D341Med (cell line): ENCODE results near the gene HPS5.
"Not testable (repeated sequence)": the region's sequence is repeated elsewhere in the genome, so short reads cannot be mapped to it uniquely, and the experiment has no call there.

Experiments
- DNase-seq: peaks from one replicate; pipeline ENCODE4 v3.0.0; 2012; ENCODE audit warnings: low spot score

HPS5 gene

GRCh38 chr11:18321969-18322711 lies at the start of gene HPS5, which contains the start of gene GTF2H1:
TSS of gene HPS5 (minus strand) at chr11:18322140. CDS start at chr11:18317858, 4,282 bp downstream.
TSS of gene GTF2H1 (plus strand) at chr11:18322567. CDS start at chr11:18333075, 10,508 bp downstream.
- DNase-seq, result peak; percentile 96

GRCh38 chr11:18371279-18371678 lies 49.3 kb upstream of the HPS5 start:
- DNase-seq, result no peak

GRCh38 chr11:18369398-18369797 lies 47.5 kb upstream of the HPS5 start:
- DNase-seq, result no peak

- no peak for DNase-seq
Observed at GRCh38 chr11:18368221-18368620, 46.3 kb upstream of the HPS5 start.

- DNase-seq, result no peak
Observed at GRCh38 chr11:18367431-18367830, 45.5 kb upstream of the HPS5 start.

GRCh38 chr11:18366286-18366685 lies 44.3 kb upstream of the HPS5 start:
- no peak for DNase-seq

- DNase-seq, result no peak
Observed at GRCh38 chr11:18365741-18366140, 43.8 kb upstream of the HPS5 start.

- DNase-seq, result no peak
Observed at GRCh38 chr11:18364495-18365073, 42.6 kb upstream of the HPS5 start.

- DNase-seq, result no peak
Observed at GRCh38 chr11:18361154-18361553, 39.2 kb upstream of the HPS5 start.

GRCh38 chr11:18358646-18359045 lies 36.7 kb upstream of the HPS5 start:
- DNase-seq, result no peak

- no peak for DNase-seq
Observed at GRCh38 chr11:18352581-18352980, 30.6 kb upstream of the HPS5 start.

GRCh38 chr11:18347471-18348125 lies 25.7 kb upstream of the HPS5 start:
- no peak for DNase-seq

- DNase-seq, result no peak
Observed at GRCh38 chr11:18332891-18333290, 11.0 kb upstream of the HPS5 start.

- no peak for DNase-seq
Observed at GRCh38 chr11:18332302-18332701, 10.4 kb upstream of the HPS5 start.

GRCh38 chr11:18330921-18331320 lies 9.0 kb upstream of the HPS5 start:
- DNase-seq, result no peak

GRCh38 chr11:18329196-18329870 lies 7.4 kb upstream of the HPS5 start:
- DNase-seq, result no peak

- DNase-seq, result no peak
Observed at GRCh38 chr11:18324381-18324780, 2.4 kb upstream of the HPS5 start.

GRCh38 chr11:18323881-18324280 lies 1.9 kb upstream of the HPS5 start:
- not testable (repeated sequence) for DNase-seq

GRCh38 chr11:18322818-18323570 lies 1.1 kb upstream of the HPS5 start:
- no peak for DNase-seq

GRCh38 chr11:18321578-18321968 lies 367 bp downstream of the HPS5 start:
- DNase-seq, result no peak

GRCh38 chr11:18320617-18321016 lies 1.3 kb downstream of the HPS5 start:
- no peak for DNase-seq

- no peak for DNase-seq
Observed at GRCh38 chr11:18319914-18320313, 2.0 kb downstream of the HPS5 start.
